MM.1S (cell line): ENCODE results near the gene YWHAE.

Source experiments
- DNase-seq: peaks from one replicate; pipeline ENCODE4 v3.0.0-alpha.2; 2015
- H2AFZ ChIP-seq: fragments of 300-600 bp; sonication (generic); 2 replicates; pipeline ENCODE4 v1.6.0; 2016; ENCODE audit warnings: antibody characterized with exemption, low read length
- H3F3A ChIP-seq: fragments of 300-600 bp; sonication (generic); 2 replicates; pipeline ENCODE4 v1.6.1; 2016; ENCODE audit warnings: mild to moderate bottlenecking, antibody characterized with exemption, low read length, moderate library complexity, mixed read lengths; ENCODE audit not compliant: insufficient read depth
- H3K27ac ChIP-seq: fragments of 300-600 bp; sonication (generic); 2 replicates; pipeline ENCODE4 v1.5.1; 2016; ENCODE audit warnings: mild to moderate bottlenecking, low read length
- H3K27me3 ChIP-seq: fragments of 300-600 bp; sonication (generic); replicated peaks from 2 replicates; pipeline ENCODE4 v1.6.0; 2016; ENCODE audit warnings: low read length; ENCODE audit not compliant: insufficient read depth
- H3K36me3 ChIP-seq: fragments of 300-600 bp; sonication (generic); replicated peaks from 2 replicates; pipeline ENCODE4 v1.6.1; 2016; ENCODE audit warnings: mild to moderate bottlenecking, low read length, mixed read lengths; ENCODE audit not compliant: insufficient read depth
- H3K4me1 ChIP-seq: fragments of 300-600 bp; sonication (generic); 2 replicates; pipeline ENCODE4 v1.6.1; 2016; ENCODE audit warnings: low read length, mixed read lengths
- H3K4me2 ChIP-seq: fragments of 300-600 bp; sonication (generic); 2 replicates; pipeline ENCODE4 v1.6.0; 2016; ENCODE audit warnings: low read depth, low read length
- H3K4me3 ChIP-seq: fragments of 300-600 bp; sonication (generic); 2 replicates; pipeline ENCODE4 v1.5.1; 2016; ENCODE audit warnings: low read length, mixed read lengths
- H3K79me2 ChIP-seq: fragments of 300-600 bp; sonication (generic); 2 replicates; pipeline ENCODE4 v1.6.1; 2016; ENCODE audit warnings: mixed run types, low read length, mixed read lengths
- H3K9ac ChIP-seq: fragments of 300-600 bp; sonication (generic); 2 replicates; pipeline ENCODE4 v1.6.1; 2016; ENCODE audit warnings: low read length, mixed read lengths
- H3K9me2 ChIP-seq: fragments of 300-600 bp; sonication (generic); replicated peaks from 2 replicates; pipeline ENCODE4 v1.6.1; 2016; ENCODE audit warnings: mild to moderate bottlenecking, low read length, mixed read lengths; ENCODE audit not compliant: insufficient read depth
- H3K9me3 ChIP-seq: fragments of 300-600 bp; sonication (generic); replicated peaks from 2 replicates; pipeline ENCODE4 v1.6.1; 2016; ENCODE audit warnings: mild to moderate bottlenecking, low read length, mixed read lengths; ENCODE audit not compliant: insufficient read depth
- H4K20me1 ChIP-seq: fragments of 300-600 bp; sonication (generic); 2 replicates; pipeline ENCODE4 v1.6.1; 2016; ENCODE audit warnings: mild to moderate bottlenecking, low read length, moderate library complexity, mixed read lengths; ENCODE audit not compliant: insufficient read depth
- CTCF ChIP-seq: fragments of 300-600 bp; sonication (generic); IDR thresholded peaks from 2 replicates; pipeline ENCODE4 v1.5.1; 2016; ENCODE audit warnings: antibody characterized with exemption, low read length, mixed read lengths
- EZH2 ChIP-seq: fragments of 300-600 bp; sonication (generic); optimal IDR thresholded peaks from 2 replicates; pipeline ENCODE3; 2017; ENCODE audit warnings: low read depth, mild to moderate bottlenecking, antibody characterized with exemption, low read length, mixed read lengths
- EZH2phosphoT487 ChIP-seq: fragments of 300-600 bp; sonication (generic); IDR thresholded peaks from 2 replicates; pipeline ENCODE4 v1.6.1; 2018; ENCODE audit warnings: antibody characterized with exemption, low read length

YWHAE gene

GRCh38 chr17:1367351-1367745 is 32.7 kb downstream of the YWHAE start:
- Histone ChIP-seq H3K79me2 (peaks cover 100% of the 10 kb centered on the region), H3K9me2 (no peaks in the 10 kb centered on the region), H3K9me3 (no peaks in the 10 kb centered on the region), H3K27ac (no peak overlapping the region), H3K4me2 (no peak overlapping the region), H3K4me1 (peaks cover 57% of the 10 kb centered on the region), H3K27me3 (no peaks in the 10 kb centered on the region), H3K4me3 (no peak overlapping the region), H4K20me1 (peaks cover 92% of the 10 kb centered on the region), H3K36me3 (peaks cover 6% of the 10 kb centered on the region), H3K9ac (no peak overlapping the region), H3F3A (peaks cover 24% of the 10 kb centered on the region), H2AFZ (no peak overlapping the region)
- no peak for TF ChIP-seq CTCF
- TF ChIP-seq EZH2, result no peak
- no peak for TF ChIP-seq EZH2phosphoT487
- DNase-seq, result no peak

GRCh38 chr17:1366234-1366633 is 33.8 kb downstream of the YWHAE start:
- no peak overlapping the region for H3K27ac ChIP-seq
- H3K9me3 ChIP-seq, result no peaks in the 10 kb centered on the region
- H3K4me3 ChIP-seq, result no peak overlapping the region
- no peaks in the 10 kb centered on the region for H3K9me2 ChIP-seq
- H3K9ac ChIP-seq, result no peak overlapping the region
- no peak overlapping the region for H2AFZ ChIP-seq
- DNase-seq, result no peak
- no peak overlapping the region for H3K4me2 ChIP-seq
- H3K27me3 ChIP-seq, result no peaks in the 10 kb centered on the region
- peaks cover 10% of the 10 kb centered on the region for H3K36me3 ChIP-seq
- H3F3A ChIP-seq, result peaks cover 24% of the 10 kb centered on the region
- TF ChIP-seq CTCF, result no peak
- TF ChIP-seq EZH2phosphoT487, result no peak
- TF ChIP-seq EZH2, result no peak
- H3K79me2 ChIP-seq, result peaks cover 100% of the 10 kb centered on the region
- peaks cover 49% of the 10 kb centered on the region for H3K4me1 ChIP-seq
- peaks cover 92% of the 10 kb centered on the region for H4K20me1 ChIP-seq

GRCh38 chr17:1365445-1366039 is 34.5 kb downstream of the YWHAE start:
- Histone ChIP-seq H3K9ac (no peak overlapping the region), H3F3A (peaks cover 24% of the 10 kb centered on the region), H2AFZ (no peak overlapping the region), H3K27me3 (no peaks in the 10 kb centered on the region), H3K79me2 (peaks cover 100% of the 10 kb centered on the region), H3K4me1 (peaks cover 46% of the 10 kb centered on the region), H3K9me2 (no peaks in the 10 kb centered on the region), H4K20me1 (peaks cover 91% of the 10 kb centered on the region), H3K4me2 (peak overlapping the region; percentile 7; the same call in 1 of the 2 replicates), H3K9me3 (no peaks in the 10 kb centered on the region), H3K36me3 (peaks cover 11% of the 10 kb centered on the region), H3K27ac (no peak overlapping the region), H3K4me3 (no peak overlapping the region)
- DNase-seq, result peak; percentile 82
- TF ChIP-seq CTCF (peak; percentile 85), EZH2phosphoT487 (no peak)
